ENCODE measurements around the gene CLSTN2. TPM values are rescaled to one million over a fixed set of nuclear protein-coding genes. Genes with fewer than 3 reads are reported as not detected.

The CLSTN2 gene
- total and polyA plus RNA-seq, 2 of the 13 experiments (the other 11 are each of a cell fraction or from before 2014, with no cell fraction given): not detected

GRCh38 chr3:140546649-140547048 lies 611.7 kb downstream of the CLSTN2 start:
- WGBS (ENCODE audit: low lambda C conversion rate): 56% methylated on average over 6 of the region's 6 CpGs
- Histone ChIP-seq H3K4me2 (ENCODE audit: low read depth, low read length) (no peak overlapping the region), H4K20me1 (ENCODE audit: insufficient read depth, low read length) (no peaks in the 10 kb centered on the region), H3K9ac (ENCODE audit: insufficient read depth, low read depth, low read length) (no peak overlapping the region), H3K4me1 (ENCODE audit: insufficient read depth, low read length) (no peaks in the 10 kb centered on the region), H3K27me3 (ENCODE audit: control insufficient read depth in 1 of 2, insufficient read depth in 2 of 2, low read length in 2 of 2) (no peaks in the 10 kb centered on the region), H3K79me2 (ENCODE audit: insufficient read depth, low read length) (no peaks in the 10 kb centered on the region), H3K4me3 (replicated peaks in 1 of 3; ENCODE audit: insufficient read depth in 1 of 3, low read depth in 2 of 3, low read length in 3 of 3) (no peak overlapping the region), H3K27ac (ENCODE audit: extremely low read length, insufficient read depth, low read length) (no peak overlapping the region), H3K36me3 (replicated peaks in 1 of 2; ENCODE audit: control insufficient read depth in 1 of 2, insufficient read depth in 2 of 2, low read length in 2 of 2) (no peaks in the 10 kb centered on the region), H3K9me3 (ENCODE audit: low read length) (no peaks in the 10 kb centered on the region), H2AFZ (ENCODE audit: low read length) (no peak overlapping the region)
- ChIA-PET POLR2A (no interaction called here), CTCF (ENCODE audit: low intra/inter-chr PET ratio, low total read pairs) (no interaction called here)
- in situ Hi-C loops (cut with HindIII; ENCODE audit: extremely low pct_ligation_motif_present, low pct_unique_long_range_greater_than_20kb) (no loop called here), intact Hi-C loops (cut with micrococcal nuclease; ENCODE audit: unreplicated experiment) (no loop called here)
- DNase-seq (ENCODE audit: low spot score): no peak
- no TSS peak for BruUV-seq (replicated peaks)
- no peak for ATAC-seq
- no peak for FAIRE-seq
- TF ChIP-seq PBX3 (CRISPR knock-in tag; IDR thresholded peaks at IDR 0.05; ENCODE audit: borderline replicate concordance) (no peak), ZNF572 (CRISPR knock-in tag; IDR thresholded peaks at IDR 0.05) (no peak), ZNF235 (CRISPR knock-in tag; IDR thresholded peaks at IDR 0.05; ENCODE audit: borderline replicate concordance) (no peak), KLF16 (CRISPR knock-in tag; IDR thresholded peaks at IDR 0.05) (no peak), IRF9 (CRISPR knock-in tag; IDR thresholded peaks at IDR 0.05; ENCODE audit: borderline replicate concordance) (no peak), PLSCR1 (CRISPR knock-in tag; IDR thresholded peaks at IDR 0.05; ENCODE audit: borderline replicate concordance) (no peak), THYN1 (CRISPR knock-in tag; IDR thresholded peaks at IDR 0.05; ENCODE audit: borderline replicate concordance, low read depth) (no peak), CC2D1A (CRISPR knock-in tag; IDR thresholded peaks at IDR 0.05) (no peak), ZBTB20 (CRISPR knock-in tag; IDR thresholded peaks at IDR 0.05; ENCODE audit: borderline replicate concordance, low read depth) (no peak), TCF7 (IDR thresholded peaks at IDR 0.05; ENCODE audit: low read depth) (no peak), ZNF768 (CRISPR knock-in tag; IDR thresholded peaks at IDR 0.05) (no peak), GABPA (IDR thresholded peaks at IDR 0.05; ENCODE audit: low read depth, low read length) (no peak), GABPA (CRISPR knock-in tag; IDR thresholded peaks at IDR 0.05; ENCODE audit: low read depth) (no peak), ZNF770 (CRISPR knock-in tag; IDR thresholded peaks at IDR 0.05) (no peak), PHB2 (IDR thresholded peaks at IDR 0.05; ENCODE audit: partially characterized antibody) (no peak), ZBTB46 (CRISPR knock-in tag; IDR thresholded peaks at IDR 0.05; ENCODE audit: borderline replicate concordance) (no peak)
